Neuronal stem cell (in vitro differentiated cells): Measurements from ENCODE around the gene HRAS.

Experiments
- DNase-seq: peaks from one replicate; pipeline ENCODE4 v3.0.0-alpha.2; 2013; ENCODE audit warnings: low spot score
- H2AFZ ChIP-seq: one replicate; pipeline ENCODE4 v1.6.1; 2013; ENCODE audit warnings: mild to moderate bottlenecking, low read length, inconsistent platforms
- H2AK5ac ChIP-seq: 2 replicates; pipeline ENCODE4 v1.6.1; 2013; ENCODE audit warnings: low read depth, mild to moderate bottlenecking, inconsistent platforms, low read length, moderate library complexity, mixed read lengths
- H2BK120ac ChIP-seq: 2 replicates; pipeline ENCODE4 v1.6.1; 2013; ENCODE audit warnings: low read depth, mild to moderate bottlenecking, inconsistent platforms, low read length, moderate library complexity, mixed read lengths
- H2BK12ac ChIP-seq: one replicate; pipeline ENCODE4 v1.6.1; 2013; ENCODE audit warnings: low read length, inconsistent platforms
- H2BK15ac ChIP-seq: 2 replicates; pipeline ENCODE4 v1.6.1; 2013; ENCODE audit warnings: mild to moderate bottlenecking, low read length, inconsistent platforms, mixed read lengths
- H2BK5ac ChIP-seq: one replicate; pipeline ENCODE4 v1.6.1; 2013; ENCODE audit warnings: inconsistent platforms, mild to moderate bottlenecking, low read length, moderate library complexity
- H3K14ac ChIP-seq: one replicate; pipeline ENCODE4 v1.6.1; 2013; ENCODE audit warnings: low read length, inconsistent platforms
- H3K18ac ChIP-seq: 2 replicates; pipeline ENCODE4 v1.6.1; 2013; ENCODE audit warnings: low read length, inconsistent platforms
- H3K23ac ChIP-seq: 2 replicates; pipeline ENCODE4 v1.6.1; 2013; ENCODE audit warnings: low read depth, mild to moderate bottlenecking, mixed read lengths, low read length, inconsistent platforms; ENCODE audit not compliant: poor library complexity
- H3K27ac ChIP-seq: replicated peaks from 3 replicates; pipeline ENCODE4 v1.5.1; 2013; ENCODE audit warnings: low read length, inconsistent platforms
- H3K27me3 ChIP-seq, 3 experiments: 2 replicates each; pipeline ENCODE4 v1.6.1; 2013; ENCODE audit warnings: low read length in 3 of 3, mild to moderate bottlenecking in 2 of 3, inconsistent platforms in 1 of 3, low read depth in 1 of 3, mixed read lengths in 1 of 3, moderate library complexity in 1 of 3; ENCODE audit not compliant: control insufficient read depth in 3 of 3, insufficient read depth in 3 of 3
- H3K36me3 ChIP-seq, 2 donors: replicated peaks in 1 of 2; 2 replicates each; pipeline ENCODE4 v1.6.1; 2013; ENCODE audit warnings: low read length in 2 of 2; ENCODE audit not compliant: control insufficient read depth in 2 of 2, insufficient read depth in 2 of 2
- H3K4ac ChIP-seq: 2 replicates; pipeline ENCODE4 v1.6.1; 2013; ENCODE audit warnings: inconsistent platforms, mild to moderate bottlenecking, low read length, moderate library complexity
- H3K4me1 ChIP-seq, 2 donors: 1 replicate in 1 of 2; 2 replicates in 1 of 2; pipeline ENCODE4 v1.6.1; 2013; ENCODE audit warnings: low read length in 2 of 2, low read depth in 1 of 2; ENCODE audit not compliant: control insufficient read depth in 2 of 2, insufficient read depth in 1 of 2
- H3K4me2 ChIP-seq: one replicate; pipeline ENCODE4 v1.6.1; 2013; ENCODE audit warnings: mild to moderate bottlenecking, low read length, inconsistent platforms; ENCODE audit not compliant: insufficient read depth, poor library complexity, severe bottlenecking
- H3K4me3 ChIP-seq, 2 donors: 2 replicates each; pipeline ENCODE4 v1.5.1; 2013; ENCODE audit warnings: low read length in 2 of 2, mild to moderate bottlenecking in 2 of 2, inconsistent platforms in 1 of 2, moderate library complexity in 1 of 2
- H3K79me1 ChIP-seq: one replicate; pipeline ENCODE4 v1.6.1; 2013; ENCODE audit warnings: low read depth, mild to moderate bottlenecking, inconsistent platforms, low read length, moderate library complexity
- H3K9ac ChIP-seq: one replicate; pipeline ENCODE4 v1.6.1; 2013; ENCODE audit warnings: mild to moderate bottlenecking, low read depth, low read length, inconsistent platforms; ENCODE audit not compliant: poor library complexity
- H3K9me3 ChIP-seq, 2 donors: replicated peaks in 1 of 2; 2 replicates each; pipeline versions ENCODE3 to v1.6.1; 2013; ENCODE audit warnings: low read length in 2 of 2, mild to moderate bottlenecking in 2 of 2, inconsistent platforms in 1 of 2, low read depth in 1 of 2, mixed read lengths in 1 of 2, moderate library complexity in 1 of 2; ENCODE audit not compliant: control insufficient read depth in 2 of 2, insufficient read depth in 1 of 2
- H4K8ac ChIP-seq: one replicate; pipeline ENCODE4 v1.6.1; 2013; ENCODE audit warnings: low read depth, mild to moderate bottlenecking, inconsistent platforms, low read length, moderate library complexity
- H4K91ac ChIP-seq: one replicate; pipeline ENCODE4 v1.6.1; 2013; ENCODE audit warnings: low read length, low read depth, mild to moderate bottlenecking, inconsistent platforms; ENCODE audit not compliant: poor library complexity
- WGBS, 2 donors: extraction: QIAGEN DNeasy Blood & Tissue Kit; methylation state at CpG; one replicate each; pipeline ENCODE4 v1.1.7; 2013; ENCODE audit warnings: missing lambda C conversion rate in 2 of 2, mixed read lengths in 1 of 2; ENCODE audit not compliant: insufficient read length in 2 of 2, insufficient replicate concordance in 1 of 2; ENCODE audit errors: extremely low coverage in 2 of 2; 5-methylcytosine and 5-hydroxymethylcytosine counted together

Gene HRAS

GRCh38 chr11:528166-528814 is 7.1 kb downstream of the HRAS start:
- no peaks in the 10 kb centered on the region for H3K79me1 ChIP-seq
- no peak overlapping the region for H3K27ac ChIP-seq
- no peak overlapping the region for H2AFZ ChIP-seq
- H3K4me1 ChIP-seq: no peaks in the 10 kb centered on the region
- no peaks in the 10 kb centered on the region for H3K27me3 ChIP-seq
- H3K36me3 ChIP-seq: peaks cover 15 to 25% of the 10 kb centered on the region in 2 donors
- H3K9ac ChIP-seq: no peak overlapping the region
- no peak overlapping the region for H2AK5ac ChIP-seq
- H3K4ac ChIP-seq: no peak overlapping the region
- peak overlapping the region in 1 of 2 donors; percentile 46 for H3K4me3 ChIP-seq
- H3K23ac ChIP-seq: no peak overlapping the region
- H3K9me3 ChIP-seq: peaks cover 0 to 2% of the 10 kb centered on the region in 2 donors
- no peak overlapping the region for H4K8ac ChIP-seq
- no peak for DNase-seq
- no peak overlapping the region for H2BK120ac ChIP-seq
- H3K14ac ChIP-seq: peak overlapping the region; percentile 56
- peak overlapping the region; percentile 8 for H3K18ac ChIP-seq
- no CpG with 5 or more reads among the region's 30 CpGs for WGBS, 2 donors
- no peak overlapping the region for H2BK15ac ChIP-seq
- no peak overlapping the region for H4K91ac ChIP-seq
- no peak overlapping the region for H3K4me2 ChIP-seq
- no peak overlapping the region for H2BK5ac ChIP-seq
- no peak overlapping the region for H2BK12ac ChIP-seq

DNA sequence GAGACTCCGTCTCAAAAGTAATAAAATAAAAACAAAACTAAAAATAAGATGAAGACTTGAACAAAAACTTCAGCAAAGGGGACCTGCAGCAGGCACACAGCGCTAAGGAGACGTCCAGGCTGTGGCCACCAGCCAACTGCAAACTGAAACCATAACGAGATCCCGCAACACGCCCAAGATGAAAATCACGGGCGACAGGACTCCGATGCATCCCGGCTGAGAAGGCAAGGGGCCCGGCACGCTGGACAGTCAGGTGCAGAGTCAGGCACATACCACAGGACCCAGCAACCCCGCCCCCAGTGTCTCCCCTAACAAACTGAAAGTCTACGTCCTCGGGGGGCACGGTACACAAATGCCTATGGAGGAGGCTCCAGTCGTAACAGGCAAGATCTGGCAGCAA is 9.2 kb downstream of the HRAS start:
- H2AFZ ChIP-seq: no peak overlapping the region
- H3K4me2 ChIP-seq: no peak overlapping the region
- DNase-seq: no peak
- H3K23ac ChIP-seq: no peak overlapping the region
- no peak overlapping the region for H2BK5ac ChIP-seq
- H4K8ac ChIP-seq: no peak overlapping the region
- WGBS, 2 donors: no CpG with 5 or more reads among the region's 17 CpGs
- H3K9ac ChIP-seq: no peak overlapping the region
- no peak overlapping the region for H2BK12ac ChIP-seq
- H4K91ac ChIP-seq: no peak overlapping the region
- H3K27ac ChIP-seq: no peak overlapping the region
- H3K4ac ChIP-seq: no peak overlapping the region
- H3K79me1 ChIP-seq: no peaks in the 10 kb centered on the region
- H3K4me3 ChIP-seq: peak overlapping the region in 1 of 2 donors; percentile 18
- no peak overlapping the region for H2BK15ac ChIP-seq
- no peak overlapping the region for H3K14ac ChIP-seq
- H3K18ac ChIP-seq: peak overlapping the region; percentile 16
- no peak overlapping the region for H2AK5ac ChIP-seq
- H3K27me3 ChIP-seq: no peaks in the 10 kb centered on the region
- no peak overlapping the region for H2BK120ac ChIP-seq
- peaks cover 0 to 2% of the 10 kb centered on the region in 2 donors for H3K9me3 ChIP-seq
- peaks cover 0 to 6% of the 10 kb centered on the region in 2 donors for H3K36me3 ChIP-seq
- no peaks in the 10 kb centered on the region for H3K4me1 ChIP-seq

- DNase-seq: no peak
- no peak overlapping the region for H3K4ac ChIP-seq
- no peak overlapping the region for H4K91ac ChIP-seq
- H3K79me1 ChIP-seq: no peaks in the 10 kb centered on the region
- no peak overlapping the region for H3K4me2 ChIP-seq
- peak overlapping the region in 1 of 2 donors; percentile 55 for H3K4me3 ChIP-seq
- no peaks in the 10 kb centered on the region for H3K36me3 ChIP-seq
- no peak overlapping the region for H4K8ac ChIP-seq
- no peaks in the 10 kb centered on the region for H3K27me3 ChIP-seq
- H3K18ac ChIP-seq: no peak overlapping the region
- no peak overlapping the region for H2BK12ac ChIP-seq
- H3K9me3 ChIP-seq: peaks cover 3 to 7% of the 10 kb centered on the region in 2 donors
- no peak overlapping the region for H2AK5ac ChIP-seq
- WGBS, 2 donors: no CpG with 5 or more reads among the region's 10 CpGs
- no peak overlapping the region for H2AFZ ChIP-seq
- no peak overlapping the region for H3K14ac ChIP-seq
- H3K4me1 ChIP-seq: no peaks in the 10 kb centered on the region
- no peak overlapping the region for H3K9ac ChIP-seq
- no peak overlapping the region for H3K27ac ChIP-seq
- H2BK120ac ChIP-seq: no peak overlapping the region
- no peak overlapping the region for H2BK5ac ChIP-seq
- H3K23ac ChIP-seq: no peak overlapping the region
- no peak overlapping the region for H2BK15ac ChIP-seq
Observed at GRCh38 chr11:521177-521688, 14.1 kb downstream of the HRAS start.

- WGBS, 2 donors: no CpG with 5 or more reads among the region's 39 CpGs
Observed at GRCh38 chr11:520428-521176, 14.8 kb downstream of the HRAS start.

More at GRCh38 chr11:520428-521176, 14.8 kb downstream of the HRAS start:
- no peak overlapping the region for H3K23ac ChIP-seq
- H3K18ac ChIP-seq: peak overlapping the region; percentile 19
- no peak overlapping the region for H3K4me3 ChIP-seq
- no peak overlapping the region for H2BK12ac ChIP-seq
- no peak overlapping the region for H2BK5ac ChIP-seq
- no peak overlapping the region for H2BK15ac ChIP-seq
- H2BK120ac ChIP-seq: no peak overlapping the region
- no peak overlapping the region for H3K9ac ChIP-seq
- no peaks in the 10 kb centered on the region for H3K27me3 ChIP-seq
- H3K14ac ChIP-seq: no peak overlapping the region
- no peaks in the 10 kb centered on the region for H3K4me1 ChIP-seq
- no peak overlapping the region for H3K4ac ChIP-seq
- H3K9me3 ChIP-seq: peaks cover 3 to 13% of the 10 kb centered on the region in 2 donors
- H3K27ac ChIP-seq: no peak overlapping the region
- H2AFZ ChIP-seq: no peak overlapping the region
- H3K79me1 ChIP-seq: no peaks in the 10 kb centered on the region
- no peaks in the 10 kb centered on the region for H3K36me3 ChIP-seq
- no peak overlapping the region for H3K4me2 ChIP-seq
- H4K91ac ChIP-seq: no peak overlapping the region
- no peak overlapping the region for H4K8ac ChIP-seq
- DNase-seq: no peak
- H2AK5ac ChIP-seq: no peak overlapping the region
